ENCODE measurements around the gene GABRR3.
"Not testable (repeated sequence)": the region's sequence is repeated elsewhere in the genome, so short reads cannot be mapped to it uniquely, and the experiment has no call there.

GABRR3 gene

GRCh38 chr3:98021830-98022560, 13.1 kb downstream of the GABRR3 start:
- no peak for DNase-seq

- DNase-seq, result no peak
These were observed 14.7 kb downstream of the GABRR3 start for GRCh38 chr3:98020412-98020811.

GRCh38 chr3:98018301-98018700, 16.8 kb downstream of the GABRR3 start:
- no peak for DNase-seq

GRCh38 chr3:98014268-98014585, 20.9 kb downstream of the GABRR3 start:
- no peak for DNase-seq

- DNase-seq, result no peak
These were observed 21.5 kb downstream of the GABRR3 start for GRCh38 chr3:98013411-98014267.

GRCh38 chr3:98012979-98013378, 22.1 kb downstream of the GABRR3 start:
- DNase-seq, result no peak

- DNase-seq, result not testable (repeated sequence)
These were observed 24.1 kb downstream of the GABRR3 start for GRCh38 chr3:98010883-98011449.

- DNase-seq, result no peak
These were observed 24.8 kb downstream of the GABRR3 start for GRCh38 chr3:98010194-98010882.

- no peak for DNase-seq
These were observed 26.3 kb downstream of the GABRR3 start for GRCh38 chr3:98008855-98009254.

- DNase-seq, result no peak
These were observed 29.7 kb downstream of the GABRR3 start for GRCh38 chr3:98005438-98005837.

- no peak for DNase-seq
These were observed 30.4 kb downstream of the GABRR3 start for GRCh38 chr3:98004721-98005120.

GRCh38 chr3:98003306-98003969, 31.7 kb downstream of the GABRR3 start:
- peak in 1 of 2 donors; percentile 21 for DNase-seq

- no peak for DNase-seq
These were observed 32.4 kb downstream of the GABRR3 start for GRCh38 chr3:98002717-98003116.

GRCh38 chr3:97999994-98000393, 35.1 kb downstream of the GABRR3 start:
- no peak for DNase-seq

GRCh38 chr3:97999103-97999502, 36.0 kb downstream of the GABRR3 start:
- DNase-seq, result no peak

- no peak for DNase-seq
These were observed 38.1 kb downstream of the GABRR3 start for GRCh38 chr3:97996988-97997387.

- no peak for DNase-seq
These were observed 40.7 kb downstream of the GABRR3 start for GRCh38 chr3:97994328-97994945.

- no peak for DNase-seq
These were observed 41.6 kb downstream of the GABRR3 start for GRCh38 chr3:97993526-97993925.

GRCh38 chr3:97992547-97993173, 42.5 kb downstream of the GABRR3 start:
- DNase-seq, result no peak

- DNase-seq, result peak in 1 of 2 donors; percentile 30
These were observed 43.8 kb downstream of the GABRR3 start for GRCh38 chr3:97991293-97991682.

GRCh38 chr3:97990624-97991292, 44.4 kb downstream of the GABRR3 start:
- DNase-seq, result peak in 1 of 2 donors; percentile 10

Data from CD4-positive, alpha-beta T cell treated with Interleukin-4 for 1 hour (primary cell).